ENCODE measurements around the gene GLI2.

GLI2 gene

GRCh38 chr2:120770641-120771040 is 35.0 kb downstream of the GLI2 start:
- no peak for DNase-seq (ENCODE audit: low spot score)

GRCh38 chr2:120771111-120771780 is 35.6 kb downstream of the GLI2 start:
- DNase-seq (ENCODE audit: low spot score) = peak; percentile 83

- DNase-seq (ENCODE audit: low spot score) = no peak
These were observed 36.1 kb downstream of the GLI2 start for GRCh38 chr2:120771781-120772208.

GRCh38 chr2:120772261-120772660 is 36.6 kb downstream of the GLI2 start:
- no peak for DNase-seq (ENCODE audit: low spot score)

GRCh38 chr2:120773186-120773800 is 37.6 kb downstream of the GLI2 start:
- no peak for DNase-seq (ENCODE audit: low spot score)

- DNase-seq (ENCODE audit: low spot score) = no peak
These were observed 39.0 kb downstream of the GLI2 start for GRCh38 chr2:120774557-120775160.

GRCh38 chr2:120775194-120775593 is 39.5 kb downstream of the GLI2 start:
- no peak for DNase-seq (ENCODE audit: low spot score)

- no peak for DNase-seq (ENCODE audit: low spot score)
These were observed 40.3 kb downstream of the GLI2 start for GRCh38 chr2:120775801-120776589.

- DNase-seq (ENCODE audit: low spot score) = no peak
These were observed 41.0 kb downstream of the GLI2 start for GRCh38 chr2:120776649-120777048.

- no peak for DNase-seq (ENCODE audit: low spot score)
These were observed 41.6 kb downstream of the GLI2 start for GRCh38 chr2:120777170-120777751.

GRCh38 chr2:120777787-120778186 is 42.1 kb downstream of the GLI2 start:
- no peak for DNase-seq (ENCODE audit: low spot score)

GRCh38 chr2:120778244-120778643 is 42.6 kb downstream of the GLI2 start:
- no peak for DNase-seq (ENCODE audit: low spot score)

- DNase-seq (ENCODE audit: low spot score) = no peak
These were observed 44.2 kb downstream of the GLI2 start for GRCh38 chr2:120779781-120780283.

- DNase-seq (ENCODE audit: low spot score) = no peak
These were observed 44.7 kb downstream of the GLI2 start for GRCh38 chr2:120780402-120780801.

GRCh38 chr2:120783371-120783791 is 47.7 kb downstream of the GLI2 start:
- peak; percentile 64 for DNase-seq (ENCODE audit: low spot score)

GRCh38 chr2:120783969-120784372 is 48.3 kb downstream of the GLI2 start:
- no peak for DNase-seq (ENCODE audit: low spot score)
